ENCODE data around the gene FUBP1.

FUBP1 gene

DNA sequence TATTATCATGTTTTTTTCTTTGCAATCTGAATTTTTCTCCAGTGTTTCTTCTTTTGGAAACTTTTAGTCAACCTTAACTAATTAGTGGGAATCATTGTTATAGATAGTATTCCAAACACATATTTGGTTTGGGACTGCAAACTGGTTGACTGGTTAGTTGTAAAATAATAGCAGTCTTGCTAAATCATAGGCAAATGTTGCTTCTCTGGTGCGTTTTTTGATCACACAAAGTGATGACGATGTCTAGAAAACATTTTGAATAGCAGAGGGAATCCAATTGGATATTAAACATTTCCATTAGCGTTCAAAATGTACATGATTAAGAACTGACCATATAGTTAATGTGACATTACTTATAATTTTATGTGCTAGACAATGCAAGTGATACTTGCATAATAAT lies 30.4 kb upstream of the FUBP1 start:
- peaks cover 13% of the 10 kb centered on the region for H3K36me3 Mint-ChIP-seq (ENCODE audit: low read depth)
- DNase-seq, result no peak
- peaks cover 22% of the 10 kb centered on the region for H3K4me1 Mint-ChIP-seq
- H3K27ac Mint-ChIP-seq, result no peak overlapping the region
- H3K4me3 Mint-ChIP-seq, result no peak overlapping the region
- no peak for TF ChIP-seq CTCF (IDR thresholded peaks at IDR 0.05)
- no peaks in the 10 kb centered on the region for H3K9me3 Mint-ChIP-seq
- no peaks in the 10 kb centered on the region for H3K27me3 Mint-ChIP-seq (ENCODE audit: low read depth, poor library complexity)

DNA sequence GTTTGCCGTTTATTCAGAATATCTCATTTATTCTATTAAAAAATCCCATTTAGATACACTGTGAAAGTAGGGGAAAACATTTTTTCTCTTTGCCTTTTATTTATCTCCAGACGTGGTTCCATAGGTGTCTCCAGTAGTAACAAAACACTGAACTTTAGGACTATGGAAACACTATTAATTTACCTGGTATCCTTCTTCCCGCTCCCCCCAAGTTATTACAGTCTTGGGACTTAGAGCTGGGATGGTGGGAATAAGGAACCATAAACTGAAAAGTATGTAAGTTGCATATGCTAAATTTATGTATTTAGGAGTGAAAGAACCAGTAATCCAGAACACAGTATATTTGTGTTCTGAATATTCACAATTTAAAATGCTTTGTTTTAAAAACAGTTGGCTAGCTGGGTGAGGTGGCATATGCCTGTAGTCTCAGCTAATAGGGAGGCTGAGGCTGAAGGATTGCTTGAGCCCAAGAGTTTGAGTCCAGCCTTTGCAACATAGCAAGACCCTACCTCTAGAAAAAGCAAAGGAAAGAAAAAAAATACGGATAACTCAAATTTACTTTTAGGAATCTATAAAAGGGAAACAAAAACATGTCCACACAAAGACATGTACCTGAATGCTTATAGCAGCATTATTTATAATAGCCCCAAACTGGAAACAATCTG lies 28.9 kb upstream of the FUBP1 start:
- no peaks in the 10 kb centered on the region for H3K27me3 Mint-ChIP-seq (ENCODE audit: low read depth, poor library complexity)
- no peak overlapping the region for H3K4me3 Mint-ChIP-seq
- H3K4me1 Mint-ChIP-seq, result peaks cover 37% of the 10 kb centered on the region
- no peak for DNase-seq
- H3K36me3 Mint-ChIP-seq (ENCODE audit: low read depth), result peaks cover 3% of the 10 kb centered on the region
- H3K9me3 Mint-ChIP-seq, result no peaks in the 10 kb centered on the region
- no peak overlapping the region for H3K27ac Mint-ChIP-seq
- no peak for TF ChIP-seq CTCF (IDR thresholded peaks at IDR 0.05)

DNA sequence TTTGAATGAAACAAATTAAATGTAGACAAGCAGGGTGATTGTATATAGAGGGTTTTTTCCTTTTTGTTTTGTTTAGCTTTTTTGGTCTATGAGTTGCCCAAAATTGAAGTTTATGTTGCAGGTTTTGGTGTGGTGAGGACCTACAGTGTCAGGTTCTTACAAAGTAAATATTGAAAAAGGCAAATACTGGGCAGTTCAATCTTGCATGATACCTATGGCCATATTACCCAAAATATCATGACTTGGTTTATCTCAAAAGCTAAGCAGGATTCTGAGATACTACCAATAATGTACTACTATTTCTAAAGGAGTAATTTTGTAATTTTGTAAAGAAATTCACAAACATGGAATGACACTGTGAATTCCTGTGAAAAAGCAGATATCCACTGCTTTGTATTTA lies 27.6 kb upstream of the FUBP1 start:
- H3K4me1 Mint-ChIP-seq, result peaks cover 37% of the 10 kb centered on the region
- H3K27me3 Mint-ChIP-seq (ENCODE audit: low read depth, poor library complexity), result no peaks in the 10 kb centered on the region
- no peak overlapping the region for H3K27ac Mint-ChIP-seq

GRCh38 chr1:78005755-78006154 lies 26.9 kb upstream of the FUBP1 start:
- Mint-ChIP-seq H3K27ac (peak overlapping the region; percentile 100), H3K4me1 (peaks cover 37% of the 10 kb centered on the region), H3K4me3 (peak overlapping the region; percentile 93), H3K36me3 (ENCODE audit: low read depth) (no peaks in the 10 kb centered on the region), H3K9me3 (no peaks in the 10 kb centered on the region), H3K27me3 (ENCODE audit: low read depth, poor library complexity) (no peaks in the 10 kb centered on the region)
- TF ChIP-seq CTCF (IDR thresholded peaks at IDR 0.05), result no peak
- no peak for DNase-seq

More for the DNA sequence above, 27.6 kb upstream of the FUBP1 start:
- no peaks in the 10 kb centered on the region for H3K9me3 Mint-ChIP-seq
- peak overlapping the region; percentile 93 for H3K4me3 Mint-ChIP-seq
- DNase-seq, result no peak
- H3K36me3 Mint-ChIP-seq (ENCODE audit: low read depth), result no peaks in the 10 kb centered on the region
- TF ChIP-seq CTCF (IDR thresholded peaks at IDR 0.05), result no peak

DNA sequence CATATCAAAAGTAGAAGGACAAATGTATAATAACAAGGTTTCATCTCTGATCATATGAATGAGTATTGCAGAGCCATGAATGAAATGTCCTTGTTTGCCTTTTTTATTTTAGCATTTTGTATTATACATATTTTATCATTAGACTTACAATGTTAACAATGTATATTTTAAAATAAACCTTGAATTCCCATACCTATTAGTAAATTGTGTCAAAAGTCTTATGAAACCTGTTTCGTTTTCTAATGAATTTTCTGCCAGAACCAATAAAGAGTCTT lies 26.5 kb upstream of the FUBP1 start:
- no peak for TF ChIP-seq CTCF (IDR thresholded peaks at IDR 0.05)
- Mint-ChIP-seq H3K27ac (peak overlapping the region; percentile 100), H3K4me1 (peaks cover 37% of the 10 kb centered on the region), H3K4me3 (peak overlapping the region; percentile 93), H3K36me3 (ENCODE audit: low read depth) (no peaks in the 10 kb centered on the region), H3K27me3 (ENCODE audit: low read depth, poor library complexity) (no peaks in the 10 kb centered on the region), H3K9me3 (no peaks in the 10 kb centered on the region)
- no peak for DNase-seq

GRCh38 chr1:78004719-78005447 lies 26.0 kb upstream of the FUBP1 start, which contains the start of gene DNAJB4:
Gene DNAJB4 (plus strand): TSS chr1:78004939. CDS start chr1:78005111, 172 bp downstream.
- Mint-ChIP-seq H3K4me3 (peak within 1 kb of the TSS; percentile 93), H3K4me1 (peaks cover 37% of the 10 kb centered on the region), H3K27me3 (ENCODE audit: low read depth, poor library complexity) (no peaks in the 10 kb centered on the region), H3K9me3 (no peaks in the 10 kb centered on the region), H3K36me3 (ENCODE audit: low read depth) (no peaks in the 10 kb centered on the region), H3K27ac (peak within 1 kb of the TSS; percentile 100)
- no peak for TF ChIP-seq CTCF (IDR thresholded peaks at IDR 0.05)
- peak; percentile 37 for DNase-seq

Measured in nephron progenitor cell (in vitro differentiated cells).